Measurements from ENCODE around the gene EZH2. TPM values are rescaled to one million over a fixed set of nuclear protein-coding genes. Genes with fewer than 3 reads are reported as not detected.

EZH2 gene
- total RNA-seq, 1 donor from 2014 or later = 10.6 TPM

DNA sequence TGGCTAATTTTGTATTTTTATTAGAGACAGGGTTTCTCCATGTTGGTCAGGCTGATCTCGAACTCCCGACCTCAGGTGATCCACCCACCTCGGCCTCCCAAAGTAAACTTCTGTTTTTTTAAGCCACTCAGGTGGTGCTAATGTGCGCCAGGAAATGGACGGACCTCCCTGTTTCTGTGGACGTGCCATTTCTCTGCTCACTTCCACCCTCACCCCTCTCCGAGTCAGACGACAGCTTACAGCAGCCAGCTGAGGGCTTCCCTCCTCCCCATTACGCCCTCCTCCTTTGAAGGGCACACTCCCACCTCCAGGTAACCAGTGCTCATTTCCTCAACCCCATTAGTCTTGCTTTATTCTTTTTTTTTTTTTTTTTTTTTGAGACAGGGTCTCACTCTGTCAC is 41.7 kb upstream of the EZH2 start:
- peaks cover 8% of the 10 kb centered on the region for H3K4me1 Mint-ChIP-seq (ENCODE audit: low read depth)
- H3K4me3 Mint-ChIP-seq (ENCODE audit: unreplicated experiment) = no peak overlapping the region
- H3K27me3 Mint-ChIP-seq (ENCODE audit: low read depth) = no peaks in the 10 kb centered on the region
- TF ChIP-seq, protein P1, sequence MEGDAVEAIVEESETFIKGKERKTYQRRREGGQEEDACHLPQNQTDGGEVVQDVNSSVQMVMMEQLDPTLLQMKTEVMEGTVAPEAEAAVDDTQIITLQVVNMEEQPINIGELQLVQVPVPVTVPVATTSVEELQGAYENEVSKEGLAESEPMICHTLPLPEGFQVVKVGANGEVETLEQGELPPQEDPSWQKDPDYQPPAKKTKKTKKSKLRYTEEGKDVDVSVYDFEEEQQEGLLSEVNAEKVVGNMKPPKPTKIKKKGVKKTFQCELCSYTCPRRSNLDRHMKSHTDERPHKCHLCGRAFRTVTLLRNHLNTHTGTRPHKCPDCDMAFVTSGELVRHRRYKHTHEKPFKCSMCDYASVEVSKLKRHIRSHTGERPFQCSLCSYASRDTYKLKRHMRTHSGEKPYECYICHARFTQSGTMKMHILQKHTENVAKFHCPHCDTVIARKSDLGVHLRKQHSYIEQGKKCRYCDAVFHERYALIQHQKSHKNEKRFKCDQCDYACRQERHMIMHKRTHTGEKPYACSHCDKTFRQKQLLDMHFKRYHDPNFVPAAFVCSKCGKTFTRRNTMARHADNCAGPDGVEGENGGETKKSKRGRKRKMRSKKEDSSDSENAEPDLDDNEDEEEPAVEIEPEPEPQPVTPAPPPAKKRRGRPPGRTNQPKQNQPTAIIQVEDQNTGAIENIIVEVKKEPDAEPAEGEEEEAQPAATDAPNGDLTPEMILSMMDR (IDR thresholded peaks at IDR 0.05) = no peak
- H3K27ac Mint-ChIP-seq (ENCODE audit: unreplicated experiment) = no peak overlapping the region
- no peaks in the 10 kb centered on the region for H3K36me3 Mint-ChIP-seq (ENCODE audit: low read depth)
- DNase-seq (ENCODE audit: low spot score) = no peak
- H3K9me3 Mint-ChIP-seq (ENCODE audit: low read depth) = no peaks in the 10 kb centered on the region

DNA sequence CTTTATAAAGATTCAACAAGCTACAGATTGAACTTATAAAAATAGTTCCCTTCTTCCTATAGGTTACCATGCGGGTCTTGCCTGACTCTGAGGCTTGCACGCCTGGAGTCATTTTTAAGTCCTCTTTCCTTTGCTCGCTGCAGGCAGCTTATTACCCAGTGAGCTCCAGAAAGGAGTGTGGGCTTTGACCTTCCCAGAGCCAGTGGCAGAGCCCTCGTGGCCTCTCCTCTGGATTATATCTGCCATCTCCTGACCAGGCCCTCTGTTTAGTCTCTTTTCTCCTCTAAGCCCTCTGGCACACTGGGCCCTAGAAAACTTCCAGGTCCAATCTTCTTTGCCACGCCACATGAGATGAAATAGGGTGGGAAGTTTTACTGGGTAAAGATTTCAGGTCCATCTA is 39.9 kb upstream of the EZH2 start:
- H3K4me1 Mint-ChIP-seq (ENCODE audit: low read depth) = peaks cover 8% of the 10 kb centered on the region
- H3K27ac Mint-ChIP-seq (ENCODE audit: unreplicated experiment) = no peak overlapping the region
- H3K4me3 Mint-ChIP-seq (ENCODE audit: unreplicated experiment) = no peak overlapping the region
- no peaks in the 10 kb centered on the region for H3K27me3 Mint-ChIP-seq (ENCODE audit: low read depth)
- TF ChIP-seq, protein P1 (IDR thresholded peaks at IDR 0.05) = no peak
- DNase-seq (ENCODE audit: low spot score) = no peak
- no peaks in the 10 kb centered on the region for H3K9me3 Mint-ChIP-seq (ENCODE audit: low read depth)
- no peaks in the 10 kb centered on the region for H3K36me3 Mint-ChIP-seq (ENCODE audit: low read depth)

DNA sequence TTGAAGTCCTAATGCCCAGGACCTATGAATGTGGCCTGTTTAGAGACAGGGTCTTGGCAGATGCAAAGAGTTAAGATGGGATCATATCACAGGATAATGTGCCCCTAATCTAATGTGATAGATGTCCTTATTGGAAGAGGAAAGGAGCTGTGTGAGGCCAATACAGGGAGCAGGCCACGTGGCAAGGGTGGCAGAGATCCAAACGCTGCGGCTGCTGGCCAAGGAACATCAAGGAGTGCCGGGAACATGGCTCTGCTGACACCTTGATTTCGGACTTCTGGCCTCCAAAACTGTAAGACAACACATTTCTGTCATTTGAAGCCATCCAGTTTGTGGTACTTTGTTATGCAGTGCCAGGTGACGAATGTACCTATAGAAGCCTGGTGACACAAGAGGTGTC is 37.7 kb upstream of the EZH2 start:
- Mint-ChIP-seq H3K36me3 (ENCODE audit: low read depth) (no peaks in the 10 kb centered on the region), H3K27ac (ENCODE audit: unreplicated experiment) (no peak overlapping the region), H3K27me3 (ENCODE audit: low read depth) (no peaks in the 10 kb centered on the region), H3K4me3 (ENCODE audit: unreplicated experiment) (no peak overlapping the region), H3K9me3 (ENCODE audit: low read depth) (no peaks in the 10 kb centered on the region), H3K4me1 (ENCODE audit: low read depth) (peaks cover 2% of the 10 kb centered on the region)
- DNase-seq (ENCODE audit: low spot score) = no peak
- TF ChIP-seq, protein P1 (IDR thresholded peaks at IDR 0.05) = no peak

DNA sequence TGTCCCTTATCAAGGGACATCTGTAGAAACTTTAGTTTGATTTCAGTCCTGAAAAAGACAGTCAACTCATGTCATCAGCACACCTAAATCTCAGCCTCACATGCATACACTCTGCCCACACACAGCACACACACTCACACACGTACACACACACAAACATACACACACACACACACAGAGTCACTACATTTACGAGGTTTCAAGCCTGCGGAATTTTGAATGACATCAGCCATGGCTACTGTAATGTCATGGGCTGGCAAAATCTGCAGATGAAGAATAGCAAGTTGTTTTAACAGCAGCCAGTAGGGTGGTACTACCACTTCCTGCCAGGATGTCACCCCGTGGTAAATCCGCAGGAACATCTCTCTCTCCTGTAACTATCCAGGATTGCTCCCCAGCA is 37.1 kb upstream of the EZH2 start:
- Mint-ChIP-seq H3K4me1 (ENCODE audit: low read depth) (peaks cover 7% of the 10 kb centered on the region), H3K27me3 (ENCODE audit: low read depth) (no peaks in the 10 kb centered on the region), H3K4me3 (ENCODE audit: unreplicated experiment) (no peak overlapping the region), H3K9me3 (ENCODE audit: low read depth) (no peaks in the 10 kb centered on the region), H3K36me3 (ENCODE audit: low read depth) (no peaks in the 10 kb centered on the region), H3K27ac (ENCODE audit: unreplicated experiment) (no peak overlapping the region)
- no peak for DNase-seq (ENCODE audit: low spot score)
- TF ChIP-seq, protein P1 (IDR thresholded peaks at IDR 0.05) = no peak

DNA sequence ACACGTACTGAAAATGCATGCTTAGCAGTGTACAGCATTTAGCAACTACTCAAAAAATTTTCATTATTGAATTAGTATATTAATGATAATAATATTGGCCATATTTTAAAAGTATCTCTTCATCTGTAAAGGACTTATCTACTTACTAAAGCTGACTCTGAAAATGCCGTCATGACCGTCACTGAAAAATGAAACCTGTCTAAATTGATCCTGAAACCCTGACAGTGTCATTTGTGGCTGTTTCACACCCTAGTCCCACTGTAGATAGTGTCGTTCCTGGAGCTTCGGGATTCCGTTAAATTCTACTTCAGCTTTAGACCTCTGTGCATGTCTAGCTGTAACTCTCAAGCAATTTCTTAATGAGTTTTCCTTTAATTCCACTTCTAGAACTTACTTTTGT is 35.8 kb upstream of the EZH2 start:
- Mint-ChIP-seq H3K4me3 (ENCODE audit: unreplicated experiment) (no peak overlapping the region), H3K4me1 (ENCODE audit: low read depth) (peaks cover 20% of the 10 kb centered on the region), H3K36me3 (ENCODE audit: low read depth) (no peaks in the 10 kb centered on the region), H3K27ac (ENCODE audit: unreplicated experiment) (no peak overlapping the region), H3K9me3 (ENCODE audit: low read depth) (no peaks in the 10 kb centered on the region), H3K27me3 (ENCODE audit: low read depth) (no peaks in the 10 kb centered on the region)
- TF ChIP-seq, protein P1 (IDR thresholded peaks at IDR 0.05) = no peak
- no peak for DNase-seq (ENCODE audit: low spot score)

Data from chondrocyte (in vitro differentiated cells).